HG03378 (cell line): ENCODE measurements around the gene MTARC2.
A peak's percentile ranks its signal among the peaks of the same experiment; 100 is the strongest.

Experiments
- ATAC-seq: cut with Tn5 transposase; IDR thresholded peaks from one replicate; pipeline ENCODE4 v1.9.1; 2021; ENCODE audit warnings: mild to moderate bottlenecking, moderate library complexity; ENCODE audit not compliant: unreplicated experiment

Gene MTARC2

GRCh38 chr1:220797044-220797443 lies 48.9 kb downstream of the MTARC2 start:
- ATAC-seq = no peak

GRCh38 chr1:220797553-220797952 lies 49.4 kb downstream of the MTARC2 start:
- no peak for ATAC-seq

GRCh38 chr1:220798338-220798737 lies 50.2 kb downstream of the MTARC2 start:
- ATAC-seq = no peak

- ATAC-seq = no peak
These were observed 52.1 kb downstream of the MTARC2 start for GRCh38 chr1:220800262-220800661.

GRCh38 chr1:220803401-220804201 lies 55.5 kb downstream of the MTARC2 start:
- no peak for ATAC-seq

GRCh38 chr1:220804202-220804586 lies 56.1 kb downstream of the MTARC2 start:
- ATAC-seq = no peak

- ATAC-seq = no peak
These were observed 58.3 kb downstream of the MTARC2 start for GRCh38 chr1:220806408-220806807.

- no peak for ATAC-seq
These were observed 59.6 kb downstream of the MTARC2 start for GRCh38 chr1:220807726-220808125.

GRCh38 chr1:220808345-220809186 lies 60.4 kb downstream of the MTARC2 start:
- no peak for ATAC-seq

GRCh38 chr1:220809187-220809550 lies 61.0 kb downstream of the MTARC2 start:
- no peak for ATAC-seq

- peak; percentile 23 for ATAC-seq
These were observed 61.6 kb downstream of the MTARC2 start for GRCh38 chr1:220809704-220810103.

GRCh38 chr1:220810179-220810653 lies 62.1 kb downstream of the MTARC2 start:
- ATAC-seq = peak; percentile 96

GRCh38 chr1:220810963-220811362 lies 62.8 kb downstream of the MTARC2 start:
- no peak for ATAC-seq

- ATAC-seq = no peak
These were observed 63.6 kb downstream of the MTARC2 start for GRCh38 chr1:220811695-220812094.

GRCh38 chr1:220812308-220812707 lies 64.2 kb downstream of the MTARC2 start:
- ATAC-seq = no peak

GRCh38 chr1:220813013-220813412 lies 64.9 kb downstream of the MTARC2 start:
- no peak for ATAC-seq

- ATAC-seq = no peak
These were observed 67.3 kb downstream of the MTARC2 start for GRCh38 chr1:220815409-220815808.

GRCh38 chr1:220817907-220818306 lies 69.8 kb downstream of the MTARC2 start:
- ATAC-seq = no peak

- no peak for ATAC-seq
These were observed 70.5 kb downstream of the MTARC2 start for GRCh38 chr1:220818421-220819173.

- ATAC-seq = no peak
These were observed 71.4 kb downstream of the MTARC2 start for GRCh38 chr1:220819467-220820026.
